K562 (cell line): ENCODE measurements around the gene SEMA4G. TPM values are rescaled to one million over a fixed set of nuclear protein-coding genes. Genes with fewer than 3 reads are reported as not detected.
A peak's percentile ranks its signal among the peaks of the same experiment; 100 is the strongest.

ENCODE experiments used
- CREM ChIP-seq: IDR thresholded peaks from 2 replicates; pipeline ENCODE4 v1.6.1; 2014; ENCODE audit warnings: antibody characterized with exemption, low read depth
- DMBX1 ChIP-seq: fragments of 250-450 bp; sonication (Bioruptor Pico); IDR thresholded peaks from 2 replicates; pipeline ENCODE4 v1.8.0; 2022; ENCODE audit warnings: inconsistent platforms, mild to moderate bottlenecking, moderate library complexity, borderline replicate concordance
- EGR1 ChIP-seq: fragments of 450-650 bp; conservative IDR thresholded peaks from 2 replicates; pipeline ENCODE4 v1.6.1; 2017; ENCODE audit warnings: mild to moderate bottlenecking
- GATAD2A ChIP-seq: fragments of 450-650 bp; IDR thresholded peaks from 2 replicates; pipeline ENCODE4 v1.6.1; 2017
- GTF2E2 ChIP-seq: fragments of 200-800 bp; sonication (Bioruptor generic); IDR thresholded peaks from 2 replicates; pipeline ENCODE4 v1.6.1; 2016; ENCODE audit warnings: missing genetic modification characterization, missing compliant biosample characterization
- HCFC1 ChIP-seq: IDR thresholded peaks from 2 replicates; pipeline ENCODE4 v1.6.1; 2012; ENCODE audit warnings: low read depth, low read length, improper control_type of control experiment
- HSF4 ChIP-seq: fragments of 250-450 bp; sonication (Bioruptor Pico); IDR thresholded peaks from 2 replicates; pipeline ENCODE4 v2.1.2; 2022; ENCODE audit warnings: mild to moderate bottlenecking, moderate library complexity, borderline replicate concordance
- MTA1 ChIP-seq: fragments of 450-650 bp; IDR thresholded peaks from 2 replicates; pipeline ENCODE4 v1.6.1; 2017; ENCODE audit warnings: borderline replicate concordance
- NR2C1 ChIP-seq, 2 experiments: fragments of 450-650 bp; IDR thresholded peaks; 2 replicates each; pipeline ENCODE4 v1.6.1; 2017; ENCODE audit warnings: mild to moderate bottlenecking in 2 of 2, antibody characterized with exemption in 1 of 2, inconsistent platforms in 1 of 2, missing compliant biosample characterization in 1 of 2, missing genetic modification characterization in 1 of 2
- NR3C1 ChIP-seq: sonication (generic); formaldehyde crosslinking; IDR thresholded peaks from 2 replicates; pipeline ENCODE4 v1.8.1; 2022; ENCODE audit warnings: missing genetic modification reagents
- OTX1 ChIP-seq: fragments of 450-650 bp; formaldehyde crosslinking; IDR thresholded peaks from 2 replicates; pipeline ENCODE4 v1.4.0; 2022; ENCODE audit warnings: mild to moderate bottlenecking
- PATZ1 ChIP-seq: fragments of 250-450 bp; sonication (Bioruptor Pico); IDR thresholded peaks from 2 replicates; pipeline ENCODE4 v1.5.0; 2020; ENCODE audit warnings: mild to moderate bottlenecking, borderline replicate concordance
- PBX2 ChIP-seq, 2 experiments: IDR thresholded peaks in 1 of 2; conservative IDR thresholded peaks in 1 of 2; 2 replicates each; pipeline ENCODE4 v1.6.1; 2016; ENCODE audit warnings: low read depth in 2 of 2, mild to moderate bottlenecking in 1 of 2, missing compliant biosample characterization in 1 of 2, missing genetic modification characterization in 1 of 2, moderate library complexity in 1 of 2
- PHTF2 ChIP-seq: fragments of 250-450 bp; sonication (Bioruptor Pico); IDR thresholded peaks from 2 replicates; pipeline ENCODE4 v1.5.0; 2021; ENCODE audit warnings: mild to moderate bottlenecking
- POLR2AphosphoS2 ChIP-seq: IDR thresholded peaks from 2 replicates; pipeline ENCODE4 v1.6.1; 2012; ENCODE audit warnings: low read length, improper control_type of control experiment
- STAT5A ChIP-seq: IDR thresholded peaks from 2 replicates; pipeline ENCODE4 v1.6.1; 2012; ENCODE audit warnings: low read length, inconsistent platforms, borderline replicate concordance
- THRA ChIP-seq: fragments of 450-650 bp; IDR thresholded peaks from 2 replicates; pipeline ENCODE4 v1.6.1; 2017; ENCODE audit warnings: mild to moderate bottlenecking, moderate library complexity
- ZC3H8 ChIP-seq: fragments of 450-650 bp; IDR thresholded peaks from 2 replicates; pipeline ENCODE4 v1.6.1; 2017
- ZEB2 ChIP-seq: fragments of 450-650 bp; IDR thresholded peaks from 2 replicates; pipeline ENCODE4 v1.6.1; 2016
- ZNF12 ChIP-seq: sonication (generic); formaldehyde crosslinking; IDR thresholded peaks from 2 replicates; pipeline ENCODE4 v1.4.0; 2020; ENCODE audit warnings: mild to moderate bottlenecking, missing genetic modification reagents
- ZNF217 ChIP-seq: sonication (generic); formaldehyde crosslinking; IDR thresholded peaks from 2 replicates; pipeline ENCODE4 v1.8.0; 2022; ENCODE audit warnings: mild to moderate bottlenecking, missing genetic modification reagents
- ZNF274 ChIP-seq: IDR thresholded peaks from 2 replicates; pipeline ENCODE4 v1.6.1; 2011; ENCODE audit warnings: low read depth, mild to moderate bottlenecking, low read length, moderate library complexity, borderline replicate concordance
- ZNF583 ChIP-seq: fragments of 250-450 bp; sonication (Bioruptor Pico); IDR thresholded peaks from 2 replicates; pipeline ENCODE4 v1.4.0; 2020
- ZNF644 ChIP-seq: fragments of 200-800 bp; sonication (Bioruptor generic); IDR thresholded peaks from 2 replicates; pipeline ENCODE4 v1.6.1; 2016; ENCODE audit warnings: low read depth, missing genetic modification characterization, missing compliant biosample characterization
- ZNF764 ChIP-seq: fragments of 250-450 bp; sonication (Bioruptor Pico); IDR thresholded peaks from 2 replicates; pipeline ENCODE4 v1.4.0; 2020; ENCODE audit warnings: low read depth, mild to moderate bottlenecking, moderate library complexity
- polyA plus RNA-seq, 8 experiments: library from polyadenylated mRNA; depleted of rRNA in 4 of 8; stranded (reverse) in 5 of 8; unstranded in 3 of 8; fragments of >200 nt; fragmentation: Nextera tagmentation in 2 of 8; fragmentation: Illumina TruSeq in 1 of 8; extraction: Ambion mirVana in 2 of 8; extraction: Trizol in 1 of 8; gene quantifications; 2 replicates each; pipeline versions ENCODE4 v1.2.1 to v1.2.3, GENCODE V29; 2011 to 2014; ENCODE audit warnings: inconsistent platforms in 1 of 8, missing spikeins in 1 of 8
- total RNA-seq, 7 experiments: library from RNA; depleted of rRNA in 6 of 7; stranded (reverse); fragments of >200 nt in 6 of 7; fragmentation: Illumina TruSeq in 2 of 7; extraction: Trizol in 2 of 7; gene quantifications; 2 replicates each; pipeline versions ENCODE4 v1.2.1 to v1.2.3, GENCODE V29; 2011 to 2021; ENCODE audit warnings: low replicate concordance in 1 of 7

SEMA4G gene
- total and polyA plus RNA-seq, 9 of the 15 experiments (the other 6 are each of a cell fraction or from before 2014, with no cell fraction given): 0.40 to 7.8 (median 1.8) TPM

GRCh38 chr10:100998183-100998990 lies 29.1 kb downstream of the SEMA4G start (continued):
- TF ChIP-seq ZNF217 (CRISPR knock-in tag) (no peak), NR3C1 (CRISPR knock-in tag) (no peak), DMBX1 (CRISPR knock-in tag) (no peak), ZC3H8 (no peak), OTX1 (CRISPR knock-in tag) (peak; percentile 38; the same call in 1 of the 2 replicates), PHTF2 (CRISPR knock-in tag) (no peak), ZEB2 (no peak), MTA1 (no peak), HCFC1 (no peak), CREM (0 out of 2 replicates have a peak, but pooled peaks have one; percentile 16), ZNF644 (tag) (no peak), POLR2AphosphoS2 (no peak), GATAD2A (no peak), STAT5A (no peak), GTF2E2 (tag) (no peak), ZNF274 (no peak), ZNF764 (CRISPR knock-in tag) (no peak), THRA (no peak), HSF4 (CRISPR knock-in tag) (no peak), NR2C1 (IDR thresholded peaks at IDR 0.05) (no peak), NR2C1 (tag; IDR thresholded peaks at IDR 0.05) (no peak), ZNF12 (CRISPR knock-in tag) (no peak), EGR1 (peak; percentile 9), PBX2 (CRISPR knock-in tag; IDR thresholded peaks at IDR 0.05; ENCODE audit: low read depth) (no peak), PBX2 (tag; conservative IDR thresholded peaks at IDR 0.05; ENCODE audit: low read depth) (0 out of 2 replicates have a peak, but pooled peaks have one; percentile 14), ZNF583 (CRISPR knock-in tag) (no peak), PATZ1 (CRISPR knock-in tag) (no peak)
